H9 (cell line): ENCODE data around the gene CEP63. TPM values are rescaled to one million over a fixed set of nuclear protein-coding genes. Genes with fewer than 3 reads are reported as not detected.

ENCODE experiments used
- DNase-seq: peaks from one replicate; pipeline ENCODE4 v3.0.0-alpha.2; 2017
- H2AFZ ChIP-seq: one replicate; pipeline ENCODE4 v1.6.1; 2013; ENCODE audit warnings: mild to moderate bottlenecking, low read length, control low read depth, moderate library complexity
- H2AK5ac ChIP-seq: 2 replicates; pipeline ENCODE4 v1.6.1; 2013; ENCODE audit warnings: low read length, control low read depth, mixed read lengths; ENCODE audit not compliant: insufficient read length
- H2BK120ac ChIP-seq: one replicate; pipeline ENCODE4 v1.6.1; 2013; ENCODE audit warnings: low read depth, mild to moderate bottlenecking, low read length, control low read depth, inconsistent platforms; ENCODE audit not compliant: poor library complexity, severe bottlenecking
- H2BK12ac ChIP-seq: 2 replicates; pipeline ENCODE4 v1.6.1; 2013; ENCODE audit warnings: low read length, control low read depth, mixed read lengths, low read depth; ENCODE audit not compliant: insufficient read length
- H2BK15ac ChIP-seq: 2 replicates; pipeline ENCODE4 v1.6.1; 2013; ENCODE audit warnings: low read depth, low read length, control low read depth
- H2BK20ac ChIP-seq: one replicate; pipeline ENCODE4 v1.6.1; 2013; ENCODE audit warnings: low read depth, mild to moderate bottlenecking, low read length, control low read depth, inconsistent platforms; ENCODE audit not compliant: poor library complexity, severe bottlenecking
- H2BK5ac ChIP-seq: 2 replicates; pipeline ENCODE4 v1.6.1; 2013; ENCODE audit warnings: low read length, control low read depth, mixed read lengths; ENCODE audit not compliant: insufficient read length
- H3K14ac ChIP-seq: 2 replicates; pipeline ENCODE4 v1.6.1; 2013; ENCODE audit warnings: low read length, control low read depth; ENCODE audit not compliant: insufficient read depth
- H3K18ac ChIP-seq: 2 replicates; pipeline ENCODE4 v1.6.1; 2013; ENCODE audit warnings: low read depth, mild to moderate bottlenecking, mixed read lengths, low read length, control low read depth; ENCODE audit not compliant: insufficient read length
- H3K23ac ChIP-seq: 2 replicates; pipeline ENCODE4 v1.6.1; 2013; ENCODE audit warnings: low read length, control low read depth, mixed read lengths, low read depth; ENCODE audit not compliant: insufficient read length
- H3K23me2 ChIP-seq: 2 replicates; pipeline ENCODE4 v1.6.1; 2013; ENCODE audit warnings: low read depth, mild to moderate bottlenecking, mixed read lengths, low read length, control low read depth; ENCODE audit not compliant: insufficient read length, poor library complexity, severe bottlenecking
- H3K27ac ChIP-seq: 2 replicates; pipeline ENCODE4 v1.5.1; 2013; ENCODE audit warnings: low read length, control low read depth, mixed read lengths, low read depth; ENCODE audit not compliant: insufficient read length
- H3K27me3 ChIP-seq: 2 replicates; pipeline ENCODE4 v1.6.1; 2013; ENCODE audit warnings: low read length, control low read depth, inconsistent platforms; ENCODE audit not compliant: insufficient read depth
- H3K4ac ChIP-seq: 2 replicates; pipeline ENCODE4 v1.6.1; 2013; ENCODE audit warnings: low read depth, mild to moderate bottlenecking, control low read depth, inconsistent platforms, low read length, moderate library complexity
- H3K4me1 ChIP-seq: 2 replicates; pipeline ENCODE4 v1.6.1; 2013; ENCODE audit warnings: low read length, control low read depth, inconsistent platforms; ENCODE audit not compliant: insufficient read depth
- H3K4me2 ChIP-seq: 2 replicates; pipeline ENCODE4 v1.6.1; 2013; ENCODE audit warnings: low read length, control low read depth, mixed read lengths; ENCODE audit not compliant: insufficient read length, insufficient read depth
- H3K56ac ChIP-seq: 2 replicates; pipeline ENCODE4 v1.6.1; 2013; ENCODE audit warnings: low read depth, mild to moderate bottlenecking, mixed read lengths, low read length, control low read depth; ENCODE audit not compliant: insufficient read length
- H3K79me1 ChIP-seq: 2 replicates; pipeline ENCODE4 v1.6.1; 2013; ENCODE audit warnings: low read depth, mild to moderate bottlenecking, moderate library complexity, low read length, control low read depth, inconsistent platforms; ENCODE audit not compliant: insufficient read depth, poor library complexity, severe bottlenecking
- H3K79me2 ChIP-seq: 2 replicates; pipeline ENCODE4 v1.6.1; 2013; ENCODE audit warnings: low read length, control low read depth, inconsistent platforms; ENCODE audit not compliant: insufficient read depth
- H3K9ac ChIP-seq: 2 replicates; pipeline ENCODE4 v1.6.1; 2013; ENCODE audit warnings: low read length, control low read depth, mixed read lengths; ENCODE audit not compliant: insufficient read length; ENCODE audit errors: extremely low read depth
- H3K9me3 ChIP-seq: one replicate; pipeline ENCODE4 v1.6.1; 2013; ENCODE audit warnings: low read depth, low read length, inconsistent platforms; ENCODE audit not compliant: control insufficient read depth
- H3T11ph ChIP-seq: one replicate; pipeline ENCODE4 v1.6.1; 2013; ENCODE audit warnings: mild to moderate bottlenecking, low read length, control low read depth, inconsistent platforms
- H4K20me1 ChIP-seq: one replicate; pipeline ENCODE4 v1.6.1; 2013; ENCODE audit not compliant: control insufficient read depth, insufficient read length, insufficient read depth
- H4K5ac ChIP-seq: 2 replicates; pipeline ENCODE4 v1.6.1; 2013; ENCODE audit warnings: low read depth, mild to moderate bottlenecking, mixed read lengths, low read length, control low read depth; ENCODE audit not compliant: insufficient read length
- H4K8ac ChIP-seq: replicated peaks from 2 replicates; pipeline ENCODE4 v1.6.1; 2013; ENCODE audit warnings: low read length, control low read depth, mixed read lengths, low read depth; ENCODE audit not compliant: insufficient read length
- H4K91ac ChIP-seq: 2 replicates; pipeline ENCODE4 v1.6.1; 2013; ENCODE audit warnings: low read depth, mild to moderate bottlenecking, moderate library complexity, mixed read lengths, low read length, control low read depth; ENCODE audit not compliant: insufficient read length
- H3K27ac Mint-ChIP-seq, 3 experiments: 2 replicates in 2 of 3; 3 replicates in 1 of 3; pipeline ENCODE4 v1.8.0; 2020 to 2021; ENCODE audit warnings: mixed read lengths in 3 of 3, mild to moderate bottlenecking in 1 of 3, moderate library complexity in 1 of 3
- H3K27me3 Mint-ChIP-seq: 2 replicates; pipeline ENCODE4 v1.8.0; 2021; ENCODE audit warnings: low read depth, mild to moderate bottlenecking, moderate library complexity, mixed read lengths
- H3K36me3 Mint-ChIP-seq, 3 experiments: 2 replicates in 2 of 3; 3 replicates in 1 of 3; pipeline ENCODE4 v1.8.0; 2020 to 2021; ENCODE audit warnings: low read depth in 3 of 3, mixed read lengths in 3 of 3; ENCODE audit not compliant: insufficient read depth in 1 of 3
- H3K4me1 Mint-ChIP-seq, 2 experiments: 2 replicates each; pipeline ENCODE4 v1.8.0; 2020; ENCODE audit warnings: mixed read lengths in 2 of 2
- H3K4me3 Mint-ChIP-seq, 2 experiments: 2 replicates in 1 of 2; 3 replicates in 1 of 2; pipeline ENCODE4 v1.8.0; 2020 to 2021; ENCODE audit warnings: mild to moderate bottlenecking in 2 of 2, mixed read lengths in 2 of 2, moderate library complexity in 1 of 2
- H3K9me3 Mint-ChIP-seq, 2 experiments: 2 replicates in 1 of 2; 3 replicates in 1 of 2; pipeline ENCODE4 v1.8.0; 2020; ENCODE audit warnings: mild to moderate bottlenecking in 2 of 2, mixed read lengths in 2 of 2, moderate library complexity in 1 of 2
- WGBS: extraction: QIAGEN DNeasy Blood & Tissue Kit; methylation state at CpG from one replicate; pipeline ENCODE4 v1.1.7; 2013; ENCODE audit warnings: missing lambda C conversion rate, low lambda C conversion rate, mixed read lengths; ENCODE audit not compliant: insufficient read length; ENCODE audit errors: extremely low coverage; 5-methylcytosine and 5-hydroxymethylcytosine counted together
- total RNA-seq: library from RNA; stranded (reverse); gene quantifications from 2 replicates; pipeline ENCODE4 v1.2.1, GENCODE V29; 2021
- TF ChIP-seq, protein P1 (sequence below): fragments of 200-600 bp; sonication (generic); conservative IDR thresholded peaks from 3 replicates; pipeline ENCODE4 v1.8.0; 2021; ENCODE audit warnings: antibody characterized with exemption, mild to moderate bottlenecking

Gene CEP63
- total RNA-seq, 1 experiment from 2014 or later = 16.2 TPM

GRCh38 chr3:134622806-134623365 is 137.0 kb downstream of the CEP63 start:
- H3T11ph ChIP-seq = no peak overlapping the region
- Mint-ChIP-seq H3K9me3 (no peaks in the 10 kb centered on the region), H3K27me3 (peaks cover 3% of the 10 kb centered on the region), H3K27ac (no peak overlapping the region; a peak in 1 of 7 replicates), H3K4me3 (no peak overlapping the region), H3K36me3 (no peaks in the 10 kb centered on the region), H3K4me1 (peaks cover 6 to 9% of the 10 kb centered on the region in 2 experiments; a peak in 2 of 4 replicates)
- no peaks in the 10 kb centered on the region for H3K79me1 ChIP-seq
- no peak overlapping the region for H2AK5ac ChIP-seq
- H3K18ac ChIP-seq = no peak overlapping the region
- H2BK120ac ChIP-seq = no peak overlapping the region
- no peaks in the 10 kb centered on the region for H3K23me2 ChIP-seq
- H3K56ac ChIP-seq = no peak overlapping the region
- no peak overlapping the region for H4K8ac ChIP-seq
- H3K9me3 ChIP-seq = no peaks in the 10 kb centered on the region
- H3K14ac ChIP-seq = no peak overlapping the region
- H2BK20ac ChIP-seq = no peak overlapping the region
- H3K9ac ChIP-seq = no peak overlapping the region
- no peaks in the 10 kb centered on the region for H4K20me1 ChIP-seq
- H2AFZ ChIP-seq = no peak overlapping the region
- H4K91ac ChIP-seq = no peak overlapping the region
- no peak overlapping the region for H3K4me2 ChIP-seq
- no peaks in the 10 kb centered on the region for H3K27me3 ChIP-seq
- H2BK15ac ChIP-seq = no peak overlapping the region
- peak; percentile 12 for DNase-seq
- no peak overlapping the region for H3K27ac ChIP-seq
- no peaks in the 10 kb centered on the region for H3K4me1 ChIP-seq
- no peak overlapping the region for H2BK12ac ChIP-seq
- H3K23ac ChIP-seq = no peak overlapping the region
- H2BK5ac ChIP-seq = no peak overlapping the region
- H3K79me2 ChIP-seq = no peaks in the 10 kb centered on the region
- H4K5ac ChIP-seq = no peak overlapping the region
- H3K4ac ChIP-seq = no peak overlapping the region
- TF ChIP-seq, protein P1, sequence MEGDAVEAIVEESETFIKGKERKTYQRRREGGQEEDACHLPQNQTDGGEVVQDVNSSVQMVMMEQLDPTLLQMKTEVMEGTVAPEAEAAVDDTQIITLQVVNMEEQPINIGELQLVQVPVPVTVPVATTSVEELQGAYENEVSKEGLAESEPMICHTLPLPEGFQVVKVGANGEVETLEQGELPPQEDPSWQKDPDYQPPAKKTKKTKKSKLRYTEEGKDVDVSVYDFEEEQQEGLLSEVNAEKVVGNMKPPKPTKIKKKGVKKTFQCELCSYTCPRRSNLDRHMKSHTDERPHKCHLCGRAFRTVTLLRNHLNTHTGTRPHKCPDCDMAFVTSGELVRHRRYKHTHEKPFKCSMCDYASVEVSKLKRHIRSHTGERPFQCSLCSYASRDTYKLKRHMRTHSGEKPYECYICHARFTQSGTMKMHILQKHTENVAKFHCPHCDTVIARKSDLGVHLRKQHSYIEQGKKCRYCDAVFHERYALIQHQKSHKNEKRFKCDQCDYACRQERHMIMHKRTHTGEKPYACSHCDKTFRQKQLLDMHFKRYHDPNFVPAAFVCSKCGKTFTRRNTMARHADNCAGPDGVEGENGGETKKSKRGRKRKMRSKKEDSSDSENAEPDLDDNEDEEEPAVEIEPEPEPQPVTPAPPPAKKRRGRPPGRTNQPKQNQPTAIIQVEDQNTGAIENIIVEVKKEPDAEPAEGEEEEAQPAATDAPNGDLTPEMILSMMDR = no peak
- no CpG with 5 or more reads among the region's 5 CpGs for WGBS
